PC-3 (cell line): ENCODE measurements around the gene C15orf39. TPM values are rescaled to one million over a fixed set of nuclear protein-coding genes. Genes with fewer than 3 reads are reported as not detected.

Source experiments
- ATAC-seq: fragments of 200-7000 bp; cut with Tn5 transposase; 2 replicates; pipeline ENCODE4 v1.9.1; 2020; ENCODE audit warnings: mild to moderate bottlenecking, moderate library complexity
- BruUV-seq: library from RNA; stranded (reverse); fragments of 400-500 nt; replicated peaks from 2 replicates; lab custom pipeline; 2021; lab: Mats Ljungman, UMichigan
- CTCF ChIA-PET: fragments of 300-600 bp; sonication (Branson Sonifier 250); formaldehyde crosslinking; loops from one replicate; lab custom pipeline; 2022; ENCODE audit warnings: antibody characterized with exemption; lab: Charles Lee
- POLR2A ChIA-PET: fragments of 300-600 bp; sonication (Branson Sonifier 250); formaldehyde crosslinking; loops from one replicate; lab custom pipeline; 2022; ENCODE audit warnings: antibody characterized with exemption; ENCODE audit not compliant: unreplicated experiment; lab: Charles Lee
- DNase-seq: peaks from one replicate; pipeline ENCODE4 v3.0.0-alpha.2; 2015
- H2AFZ ChIP-seq: fragments of 300-600 bp; sonication (generic); 2 replicates; pipeline ENCODE4 v1.6.0; 2016; ENCODE audit warnings: antibody characterized with exemption, low read length
- H3F3A ChIP-seq: fragments of 300-600 bp; sonication (generic); one replicate; pipeline ENCODE4 v1.6.0; 2017; ENCODE audit warnings: antibody characterized with exemption, low read length, control low read depth, mild to moderate bottlenecking; ENCODE audit not compliant: unreplicated experiment
- H3K27ac ChIP-seq: fragments of 300-600 bp; sonication (generic); 2 replicates; pipeline ENCODE4 v1.5.1; 2016; ENCODE audit warnings: mild to moderate bottlenecking, low read length
- H3K27me3 ChIP-seq: fragments of 300-600 bp; sonication (generic); 2 replicates; pipeline ENCODE4 v1.6.1; 2016; ENCODE audit warnings: low read length, mixed read lengths
- H3K36me3 ChIP-seq: fragments of 300-600 bp; sonication (generic); 2 replicates; pipeline ENCODE4 v1.6.1; 2016; ENCODE audit warnings: low read depth, mixed run types, low read length, mixed read lengths
- H3K4me1 ChIP-seq: fragments of 300-600 bp; sonication (generic); 2 replicates; pipeline ENCODE4 v1.5.1; 2016; ENCODE audit warnings: low read length; ENCODE audit not compliant: insufficient read depth
- H3K4me2 ChIP-seq: fragments of 300-600 bp; sonication (generic); 2 replicates; pipeline ENCODE4 v1.6.0; 2016; ENCODE audit warnings: low read length
- H3K4me3 ChIP-seq: fragments of 300-600 bp; sonication (generic); 2 replicates; pipeline ENCODE4 v1.5.1; 2016; ENCODE audit warnings: mild to moderate bottlenecking, low read length, mixed read lengths
- H3K79me2 ChIP-seq: fragments of 300-600 bp; sonication (generic); 2 replicates; pipeline ENCODE4 v1.6.1; 2017; ENCODE audit warnings: low read length, mixed read lengths
- H3K9ac ChIP-seq: fragments of 300-600 bp; sonication (generic); 2 replicates; pipeline ENCODE4 v1.6.0; 2016; ENCODE audit warnings: mild to moderate bottlenecking, low read length
- H3K9me2 ChIP-seq: fragments of 300-600 bp; sonication (generic); replicated peaks from 2 replicates; pipeline ENCODE4 v1.6.1; 2016; ENCODE audit warnings: mixed run types, low read length, mixed read lengths
- H3K9me3 ChIP-seq: fragments of 300-600 bp; sonication (generic); 2 replicates; pipeline ENCODE4 v1.6.1; 2016; ENCODE audit warnings: low read length, mixed read lengths
- H4K20me1 ChIP-seq: fragments of 300-600 bp; sonication (generic); 2 replicates; pipeline ENCODE4 v1.6.1; 2016; ENCODE audit warnings: low read length, mixed read lengths
- EZH2 ChIP-seq: fragments of 300-600 bp; sonication (generic); IDR thresholded peaks from one replicate; pipeline ENCODE4 v1.6.1; 2017; ENCODE audit warnings: antibody characterized with exemption, mild to moderate bottlenecking, low read length; ENCODE audit not compliant: unreplicated experiment
- EZH2phosphoT487 ChIP-seq: fragments of 300-600 bp; sonication (generic); IDR thresholded peaks from 2 replicates; pipeline ENCODE4 v1.6.1; 2018; ENCODE audit warnings: mild to moderate bottlenecking, antibody characterized with exemption, low read length, borderline replicate concordance
- intact Hi-C: fragments of 100-400 bp; cut with micrococcal nuclease; formaldehyde crosslinking; loops from 2 replicates; pipeline ENCODE4 v1.9.0; 2023
- total RNA-seq: library from RNA; depleted of rRNA; stranded (reverse); fragments of >200 nt; gene quantifications from 2 replicates; pipeline ENCODE4 v1.2.3, GENCODE V29; 2014
- TF ChIP-seq, protein P1 (sequence below): fragments of 300-600 bp; sonication (generic); conservative IDR thresholded peaks from 2 replicates; pipeline ENCODE4 v1.5.1; 2017; ENCODE audit warnings: antibody characterized with exemption, low read depth, mild to moderate bottlenecking, low read length

Gene C15orf39
- total RNA-seq, 1 experiment from 2014 or later: 23.8 TPM

GRCh38 chr15:75161106-75161916 lies 40.4 kb upstream of the C15orf39 start:
- Histone ChIP-seq H3K27ac (no peak overlapping the region), H3K4me2 (no peak overlapping the region), H3K4me1 (no peaks in the 10 kb centered on the region), H4K20me1 (no peaks in the 10 kb centered on the region), H3K4me3 (no peak overlapping the region), H3K36me3 (no peaks in the 10 kb centered on the region), H3K27me3 (no peaks in the 10 kb centered on the region), H3K9ac (no peak overlapping the region), H3K9me3 (no peaks in the 10 kb centered on the region), H3F3A (no peaks in the 10 kb centered on the region), H2AFZ (no peak overlapping the region), H3K79me2 (no peaks in the 10 kb centered on the region), H3K9me2 (no peaks in the 10 kb centered on the region)
- TF ChIP-seq, protein P1, sequence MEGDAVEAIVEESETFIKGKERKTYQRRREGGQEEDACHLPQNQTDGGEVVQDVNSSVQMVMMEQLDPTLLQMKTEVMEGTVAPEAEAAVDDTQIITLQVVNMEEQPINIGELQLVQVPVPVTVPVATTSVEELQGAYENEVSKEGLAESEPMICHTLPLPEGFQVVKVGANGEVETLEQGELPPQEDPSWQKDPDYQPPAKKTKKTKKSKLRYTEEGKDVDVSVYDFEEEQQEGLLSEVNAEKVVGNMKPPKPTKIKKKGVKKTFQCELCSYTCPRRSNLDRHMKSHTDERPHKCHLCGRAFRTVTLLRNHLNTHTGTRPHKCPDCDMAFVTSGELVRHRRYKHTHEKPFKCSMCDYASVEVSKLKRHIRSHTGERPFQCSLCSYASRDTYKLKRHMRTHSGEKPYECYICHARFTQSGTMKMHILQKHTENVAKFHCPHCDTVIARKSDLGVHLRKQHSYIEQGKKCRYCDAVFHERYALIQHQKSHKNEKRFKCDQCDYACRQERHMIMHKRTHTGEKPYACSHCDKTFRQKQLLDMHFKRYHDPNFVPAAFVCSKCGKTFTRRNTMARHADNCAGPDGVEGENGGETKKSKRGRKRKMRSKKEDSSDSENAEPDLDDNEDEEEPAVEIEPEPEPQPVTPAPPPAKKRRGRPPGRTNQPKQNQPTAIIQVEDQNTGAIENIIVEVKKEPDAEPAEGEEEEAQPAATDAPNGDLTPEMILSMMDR: no peak
- TF ChIP-seq EZH2 (no peak), EZH2phosphoT487 (no peak)
- intact Hi-C loops: no loop called here
- POLR2A ChIA-PET: no interaction called here
- no TSS peak for BruUV-seq
- CTCF ChIA-PET: no interaction called here
- ATAC-seq: no peak
- no peak for DNase-seq

DNA sequence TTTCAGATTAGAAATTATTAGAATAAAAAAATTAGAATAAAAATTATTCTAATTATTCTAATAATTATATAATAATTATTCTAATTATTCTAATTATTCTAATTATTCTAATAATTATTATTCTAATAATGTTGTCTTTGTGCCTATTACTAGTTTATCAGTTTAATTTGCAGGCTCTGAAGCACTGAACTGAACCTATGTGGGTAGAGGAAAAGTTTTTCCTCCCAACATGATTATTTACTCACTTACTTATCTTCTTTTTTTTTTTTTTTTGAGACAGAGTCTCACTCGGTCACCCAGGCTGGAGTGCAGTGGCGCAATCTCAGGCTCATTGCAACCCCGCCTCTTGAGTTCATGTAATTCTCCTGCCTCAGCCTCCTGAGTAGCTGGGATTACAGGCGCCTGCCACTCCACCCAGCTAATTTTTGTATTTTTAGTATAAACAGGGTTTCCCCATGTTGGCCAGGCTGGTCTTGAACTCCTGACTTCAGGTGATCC lies 39.7 kb upstream of the C15orf39 start:
- Histone ChIP-seq H3K4me1 (no peaks in the 10 kb centered on the region), H3K4me3 (no peak overlapping the region), H3K9me3 (no peaks in the 10 kb centered on the region), H3K36me3 (no peaks in the 10 kb centered on the region), H3K27ac (no peak overlapping the region), H2AFZ (no peak overlapping the region), H3K27me3 (no peaks in the 10 kb centered on the region), H3F3A (no peaks in the 10 kb centered on the region), H3K9me2 (no peaks in the 10 kb centered on the region), H4K20me1 (no peaks in the 10 kb centered on the region), H3K4me2 (no peak overlapping the region), H3K79me2 (no peaks in the 10 kb centered on the region), H3K9ac (no peak overlapping the region)
- ChIA-PET POLR2A (no interaction called here), CTCF (no interaction called here)
- intact Hi-C loops: no loop called here
- no TSS peak for BruUV-seq
- no peak for TF ChIP-seq EZH2phosphoT487
- TF ChIP-seq EZH2: no peak
- TF ChIP-seq, protein P1: no peak
- ATAC-seq: no peak
- no peak for DNase-seq

DNA sequence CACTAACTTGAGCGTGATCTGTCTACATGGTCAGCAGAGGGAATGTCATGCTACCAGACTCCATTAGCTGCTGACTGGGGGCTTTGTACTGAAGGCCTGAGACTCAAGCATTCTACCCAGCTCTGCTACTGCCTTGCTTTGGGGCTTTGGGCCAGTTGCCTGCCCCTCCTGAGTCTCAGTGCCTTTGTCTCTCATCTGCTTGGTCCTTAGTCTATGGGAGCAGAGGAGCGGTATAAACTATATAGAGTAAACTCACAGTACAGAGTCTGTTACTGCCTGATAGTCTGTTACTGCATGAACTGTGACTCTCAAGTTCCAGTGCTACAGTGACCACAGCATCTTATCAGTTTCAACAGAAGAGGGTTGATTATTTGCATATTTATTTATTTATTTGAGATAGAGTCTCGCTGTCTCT lies 38.5 kb upstream of the C15orf39 start:
- no TSS peak for BruUV-seq
- Histone ChIP-seq H3K9me2 (no peaks in the 10 kb centered on the region), H3K4me2 (no peak overlapping the region), H3K4me1 (peaks cover 3% of the 10 kb centered on the region; the same call in 1 of the 2 replicates), H2AFZ (no peak overlapping the region), H3K27me3 (no peaks in the 10 kb centered on the region), H3K79me2 (no peaks in the 10 kb centered on the region), H3F3A (no peaks in the 10 kb centered on the region), H3K9me3 (no peaks in the 10 kb centered on the region), H3K4me3 (no peak overlapping the region), H3K9ac (no peak overlapping the region), H3K36me3 (no peaks in the 10 kb centered on the region), H4K20me1 (no peaks in the 10 kb centered on the region), H3K27ac (no peak overlapping the region)
- DNase-seq: no peak
- POLR2A ChIA-PET: no interaction called here
- no peak for ATAC-seq
- no peak for TF ChIP-seq EZH2phosphoT487
- TF ChIP-seq, protein P1: no peak
- no peak for TF ChIP-seq EZH2
- intact Hi-C loops: no loop called here
- CTCF ChIA-PET: no interaction called here
